ENCODE data around the gene DNASE1L1. TPM values are rescaled to one million over a fixed set of nuclear protein-coding genes. Genes with fewer than 3 reads are reported as not detected.

Gene DNASE1L1
- total and polyA plus RNA-seq, 5 donors from 2014 or later: 12.2 to 29.7 (median 19.9) TPM

- Mint-ChIP-seq H3K27ac (peak overlapping the region in 1 of 3 donors; percentile 15), H3K4me3 (peak overlapping the region in 2 of 4 donors; percentile 27 to 34)
- no peak for DNase-seq
Observed at GRCh38 chrX:154446430-154446829, 37.4 kb upstream of the DNASE1L1 start.

DNA sequence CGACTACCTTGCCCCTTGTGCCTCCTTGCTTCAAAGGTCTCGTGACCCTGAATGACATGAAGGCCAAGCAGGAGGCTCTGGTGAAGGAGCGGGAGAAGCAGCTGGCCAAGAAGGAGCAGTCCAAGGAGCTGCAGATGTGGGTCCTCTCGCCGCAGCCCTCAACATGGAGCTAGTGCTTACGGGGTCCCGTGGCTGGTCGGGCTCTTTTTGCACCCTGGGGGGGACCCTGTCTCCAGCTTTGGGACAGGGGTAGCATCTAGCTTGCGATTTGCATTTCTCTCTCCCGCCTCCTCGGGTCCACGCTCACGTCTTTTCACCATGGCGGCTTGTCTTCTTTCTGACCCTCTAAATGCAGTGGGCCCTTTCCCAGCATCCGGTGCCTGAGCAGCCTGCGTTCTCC, 36.7 kb upstream of the DNASE1L1 start:
- no peak overlapping the region for H3K27ac ChIP-seq (ENCODE audit: insufficient read depth, low read length, poor library complexity, severe bottlenecking)
- no peaks in the 10 kb centered on the region for H3K27me3 ChIP-seq (ENCODE audit: control insufficient read depth, insufficient read depth, low read length)
- H3K36me3 Mint-ChIP-seq: peaks cover 7% of the 10 kb centered on the region
- no peaks in the 10 kb centered on the region for H3K9me3 Mint-ChIP-seq
- H3K4me3 Mint-ChIP-seq: peak overlapping the region in 3 of 4 donors; percentile 34 to 51 (median 38)
- no peaks in the 10 kb centered on the region for H3K9me3 ChIP-seq (ENCODE audit: control insufficient read depth in 2 of 2, low read length in 2 of 2)
- H3K27me3 Mint-ChIP-seq: no peaks in the 10 kb centered on the region
- H3K4me3 ChIP-seq (ENCODE audit: low read depth, low read length): no peak overlapping the region
- peaks cover 0 to 35% (median 10%) of the 10 kb centered on the region in 4 donors for H3K4me1 Mint-ChIP-seq
- peak overlapping the region in 1 of 3 donors; percentile 15 for H3K27ac Mint-ChIP-seq
- peaks cover 16% of the 10 kb centered on the region for H3K36me3 ChIP-seq (ENCODE audit: control insufficient read depth, insufficient read depth, low read length)
- H3K4me1 ChIP-seq (ENCODE audit: control insufficient read depth, insufficient read depth, low read length, poor library complexity, severe bottlenecking): peaks cover 33% of the 10 kb centered on the region
- ATAC-seq (ENCODE audit: low read depth in 2 of 2) (no peak), DNase-seq (no peak)

More at GRCh38 chrX:154446430-154446829, 37.4 kb upstream of the DNASE1L1 start:
- Mint-ChIP-seq H3K9me3 (no peaks in the 10 kb centered on the region), H3K4me1 (peaks cover 0 to 29% (median 5%) of the 10 kb centered on the region in 4 donors), H3K27me3 (no peaks in the 10 kb centered on the region), H3K36me3 (peaks cover 7% of the 10 kb centered on the region)
- no peaks in the 10 kb centered on the region for H3K9me3 ChIP-seq (ENCODE audit: control insufficient read depth in 2 of 2, low read length in 2 of 2)
- peaks cover 16% of the 10 kb centered on the region for H3K36me3 ChIP-seq (ENCODE audit: control insufficient read depth, insufficient read depth, low read length)
- H3K4me3 ChIP-seq (ENCODE audit: low read depth, low read length): no peak overlapping the region
- ATAC-seq (ENCODE audit: low read depth in 2 of 2): no peak
- H3K4me1 ChIP-seq (ENCODE audit: control insufficient read depth, insufficient read depth, low read length, poor library complexity, severe bottlenecking): peaks cover 27% of the 10 kb centered on the region
- no peaks in the 10 kb centered on the region for H3K27me3 ChIP-seq (ENCODE audit: control insufficient read depth, insufficient read depth, low read length)
- no peak overlapping the region for H3K27ac ChIP-seq (ENCODE audit: insufficient read depth, low read length, poor library complexity, severe bottlenecking)

- ATAC-seq (ENCODE audit: low read depth in 2 of 2) (no peak), DNase-seq (no peak)
- Histone ChIP-seq H3K27me3 (ENCODE audit: control insufficient read depth, insufficient read depth, low read length) (no peaks in the 10 kb centered on the region), H3K27ac (ENCODE audit: insufficient read depth, low read length, poor library complexity, severe bottlenecking) (peak overlapping the region; percentile 73), H3K36me3 (ENCODE audit: control insufficient read depth, insufficient read depth, low read length) (peaks cover 18% of the 10 kb centered on the region), H3K4me1 (ENCODE audit: control insufficient read depth, insufficient read depth, low read length, poor library complexity, severe bottlenecking) (peaks cover 37% of the 10 kb centered on the region), H3K4me3 (ENCODE audit: low read depth, low read length) (no peak overlapping the region), H3K9me3 (ENCODE audit: control insufficient read depth in 2 of 2, low read length in 2 of 2) (no peaks in the 10 kb centered on the region)
- H3K27ac Mint-ChIP-seq: no peak overlapping the region
- H3K9me3 Mint-ChIP-seq: no peaks in the 10 kb centered on the region
- peaks cover 7% of the 10 kb centered on the region for H3K36me3 Mint-ChIP-seq
- no peaks in the 10 kb centered on the region for H3K27me3 Mint-ChIP-seq
- peaks cover 0 to 40% (median 10%) of the 10 kb centered on the region in 4 donors for H3K4me1 Mint-ChIP-seq
- peak overlapping the region in 3 of 4 donors; percentile 4 to 61 (median 60) for H3K4me3 Mint-ChIP-seq
Observed at GRCh38 chrX:154444755-154445246, 35.7 kb upstream of the DNASE1L1 start.

DNA sequence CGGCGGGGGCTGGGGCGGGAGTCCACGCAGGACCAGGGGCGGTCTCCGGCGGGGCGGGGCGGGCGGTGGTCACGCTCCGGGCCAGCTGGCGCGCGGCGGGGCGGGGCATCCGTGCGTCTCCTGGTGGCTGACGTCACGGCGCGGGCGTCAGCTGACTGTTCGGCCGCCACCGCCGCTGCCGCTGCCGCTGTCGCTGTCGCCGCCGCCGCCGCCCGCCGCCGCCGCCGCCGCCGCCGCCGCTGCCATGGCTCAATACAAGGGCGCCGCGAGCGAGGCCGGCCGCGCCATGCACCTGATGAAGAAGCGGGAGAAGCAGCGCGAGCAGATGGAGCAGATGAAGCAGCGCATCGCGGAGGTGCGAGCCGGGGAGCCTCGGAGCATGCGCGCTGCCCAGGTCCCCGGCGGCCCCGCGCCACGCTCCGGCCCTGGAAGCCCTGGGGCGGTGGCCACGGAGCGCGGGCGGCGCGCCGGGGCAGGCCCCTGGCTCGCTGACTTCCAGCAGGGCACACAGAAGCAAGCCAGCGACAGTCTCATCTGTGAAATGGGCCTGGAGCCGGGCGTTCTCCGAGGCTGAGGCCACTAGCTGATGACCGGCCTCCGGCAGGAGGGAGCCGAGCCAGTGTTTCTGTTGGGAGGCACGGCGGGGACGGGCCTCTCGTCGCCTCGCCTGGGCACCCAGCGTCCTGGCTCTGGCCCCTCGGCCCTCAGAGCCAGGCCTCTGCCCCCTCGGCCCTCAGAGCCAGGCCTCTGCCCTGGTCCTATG, 35.1 kb upstream of the DNASE1L1 start, which contains the start of gene FAM50A:
FAM50A (plus strand) TSS at position 150 of the 763 bp plus-strand sequence; CDS start at position 245, 95 bp downstream.
- Mint-ChIP-seq H3K9me3 (no peaks in the 10 kb centered on the region), H3K27me3 (no peaks in the 10 kb centered on the region), H3K4me3 (peak within 1 kb of the TSS; percentile 70 to 88 (median 74)), H3K27ac (peak within 1 kb of the TSS; percentile 65 to 93 (median 83)), H3K4me1 (peaks cover 0 to 40% (median 10%) of the 10 kb centered on the region in 4 donors), H3K36me3 (peaks cover 7% of the 10 kb centered on the region)
- peak within 1 kb of the TSS; percentile 73 for H3K27ac ChIP-seq (ENCODE audit: insufficient read depth, low read length, poor library complexity, severe bottlenecking)
- ATAC-seq (ENCODE audit: low read depth in 2 of 2) (peak; percentile 76 to 79), DNase-seq (peak; percentile 58 to 71 (median 70))
- H3K4me3 ChIP-seq (ENCODE audit: low read depth, low read length): no peak within 1 kb of the TSS
- peaks cover 20% of the 10 kb centered on the region for H3K36me3 ChIP-seq (ENCODE audit: control insufficient read depth, insufficient read depth, low read length)
- no peaks in the 10 kb centered on the region for H3K27me3 ChIP-seq (ENCODE audit: control insufficient read depth, insufficient read depth, low read length)
- peaks cover 38% of the 10 kb centered on the region for H3K4me1 ChIP-seq (ENCODE audit: control insufficient read depth, insufficient read depth, low read length, poor library complexity, severe bottlenecking)
- no peaks in the 10 kb centered on the region for H3K9me3 ChIP-seq (ENCODE audit: control insufficient read depth in 2 of 2, low read length in 2 of 2)

DNA sequence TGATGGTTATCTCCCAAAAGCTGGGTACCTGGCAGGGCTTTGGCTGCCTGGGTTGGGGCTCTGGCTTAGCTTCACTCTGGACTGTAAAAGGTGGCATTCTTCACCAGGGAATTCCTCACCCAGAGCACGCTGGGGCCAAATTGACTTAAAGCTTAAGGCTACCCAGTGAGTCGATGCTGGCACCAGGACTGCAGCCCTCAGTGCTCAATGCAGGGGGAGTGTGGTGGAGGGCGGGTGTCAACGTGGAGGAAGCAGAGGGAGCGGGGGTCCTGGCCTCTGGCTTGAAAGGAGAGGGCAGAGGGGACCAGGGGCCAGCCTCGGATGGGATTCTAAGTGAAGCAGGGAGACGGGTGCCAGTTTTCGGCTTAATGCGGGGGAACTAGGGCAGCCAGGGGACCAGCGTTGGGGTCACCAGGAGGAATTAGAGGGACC, 34.4 kb upstream of the DNASE1L1 start:
- DNase-seq: no peak
- Mint-ChIP-seq H3K9me3 (no peaks in the 10 kb centered on the region), H3K27me3 (no peaks in the 10 kb centered on the region), H3K27ac (peak overlapping the region; percentile 65 to 93 (median 83)), H3K4me1 (peaks cover 0 to 44% (median 10%) of the 10 kb centered on the region in 4 donors), H3K4me3 (peak overlapping the region; percentile 70 to 88 (median 73)), H3K36me3 (peaks cover 7% of the 10 kb centered on the region)
- no peaks in the 10 kb centered on the region for H3K27me3 ChIP-seq (ENCODE audit: control insufficient read depth, insufficient read depth, low read length)
- peaks cover 44% of the 10 kb centered on the region for H3K4me1 ChIP-seq (ENCODE audit: control insufficient read depth, insufficient read depth, low read length, poor library complexity, severe bottlenecking)
- peaks cover 14% of the 10 kb centered on the region for H3K36me3 ChIP-seq (ENCODE audit: control insufficient read depth, insufficient read depth, low read length)
- no peak overlapping the region for H3K4me3 ChIP-seq (ENCODE audit: low read depth, low read length)
- H3K9me3 ChIP-seq (ENCODE audit: control insufficient read depth in 2 of 2, low read length in 2 of 2): no peaks in the 10 kb centered on the region
- ATAC-seq (ENCODE audit: low read depth in 2 of 2): no peak
- H3K27ac ChIP-seq (ENCODE audit: insufficient read depth, low read length, poor library complexity, severe bottlenecking): peak overlapping the region; percentile 73

DNA sequence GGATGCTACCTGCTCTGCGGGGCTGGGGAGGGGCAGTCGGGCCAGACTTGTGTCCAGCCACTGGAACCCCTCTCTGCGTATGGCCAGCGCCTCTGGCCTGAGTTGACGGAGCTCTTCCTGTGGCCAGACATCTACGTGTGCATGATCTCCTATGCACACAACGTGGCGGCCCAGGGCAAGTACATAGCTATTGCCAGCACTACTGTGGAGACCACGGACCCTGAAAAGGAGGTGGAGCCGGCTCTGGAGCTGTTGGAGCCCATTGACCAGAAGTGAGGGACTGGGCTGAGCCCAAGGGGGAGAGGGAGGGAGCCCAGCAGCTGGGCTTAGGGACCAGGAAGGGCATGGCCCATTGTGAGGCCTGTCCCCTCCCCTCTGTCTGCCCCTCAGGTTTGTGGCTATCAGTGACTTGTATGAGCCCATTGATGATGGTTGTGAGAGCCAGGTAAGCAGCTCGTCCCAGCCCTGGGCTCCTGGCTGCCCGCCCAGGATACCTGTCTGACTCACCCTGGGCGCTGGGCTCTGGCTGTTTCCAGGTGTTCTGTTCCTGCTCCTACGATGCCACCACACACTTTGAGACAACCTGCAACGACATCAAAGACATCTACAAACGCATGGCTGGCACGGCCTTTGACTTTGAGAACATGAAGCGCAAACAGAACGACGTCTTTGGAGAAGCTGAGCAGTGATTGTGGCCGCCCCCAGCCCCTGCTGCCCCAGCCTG, 33.1 kb upstream of the DNASE1L1 start:
- H3K4me1 ChIP-seq (ENCODE audit: control insufficient read depth, insufficient read depth, low read length, poor library complexity, severe bottlenecking): peaks cover 55% of the 10 kb centered on the region
- ATAC-seq (ENCODE audit: low read depth in 2 of 2): no peak
- H3K4me1 Mint-ChIP-seq: peaks cover 0 to 46% (median 10%) of the 10 kb centered on the region in 4 donors

GRCh38 chrX:154441564-154441963, 32.5 kb upstream of the DNASE1L1 start:
- Histone ChIP-seq H3K4me3 (ENCODE audit: low read depth, low read length) (no peak overlapping the region), H3K27ac (ENCODE audit: insufficient read depth, low read length, poor library complexity, severe bottlenecking) (peak overlapping the region; percentile 47), H3K36me3 (ENCODE audit: control insufficient read depth, insufficient read depth, low read length) (peaks cover 12% of the 10 kb centered on the region), H3K9me3 (ENCODE audit: control insufficient read depth in 2 of 2, low read length in 2 of 2) (no peaks in the 10 kb centered on the region), H3K4me1 (ENCODE audit: control insufficient read depth, insufficient read depth, low read length, poor library complexity, severe bottlenecking) (peaks cover 55% of the 10 kb centered on the region), H3K27me3 (ENCODE audit: control insufficient read depth, insufficient read depth, low read length) (no peaks in the 10 kb centered on the region)
- Mint-ChIP-seq H3K36me3 (peaks cover 7% of the 10 kb centered on the region), H3K27ac (peak overlapping the region; percentile 52 to 75 (median 56)), H3K27me3 (no peaks in the 10 kb centered on the region), H3K4me3 (peak overlapping the region in 3 of 4 donors; percentile 69 to 81 (median 69)), H3K9me3 (peaks cover 0 to 2% (median 0%) of the 10 kb centered on the region in 7 donors), H3K4me1 (peaks cover 0 to 46% (median 10%) of the 10 kb centered on the region in 4 donors)
- peak in 1 of 3 donors; percentile 46 for DNase-seq
- no peak for ATAC-seq (ENCODE audit: low read depth in 2 of 2)

More for the DNA sequence above, 33.1 kb upstream of the DNASE1L1 start:
- peaks cover 7% of the 10 kb centered on the region for H3K36me3 Mint-ChIP-seq
- H3K27ac Mint-ChIP-seq: peak overlapping the region; percentile 52 to 75 (median 56)
- Histone ChIP-seq H3K27ac (ENCODE audit: insufficient read depth, low read length, poor library complexity, severe bottlenecking) (peak overlapping the region; percentile 73), H3K27me3 (ENCODE audit: control insufficient read depth, insufficient read depth, low read length) (no peaks in the 10 kb centered on the region), H3K4me3 (ENCODE audit: low read depth, low read length) (no peak overlapping the region), H3K9me3 (ENCODE audit: control insufficient read depth in 2 of 2, low read length in 2 of 2) (no peaks in the 10 kb centered on the region), H3K36me3 (ENCODE audit: control insufficient read depth, insufficient read depth, low read length) (peaks cover 12% of the 10 kb centered on the region)
- peak overlapping the region in 3 of 4 donors; percentile 69 to 81 (median 69) for H3K4me3 Mint-ChIP-seq
- no peak for DNase-seq
- H3K27me3 Mint-ChIP-seq: no peaks in the 10 kb centered on the region
- H3K9me3 Mint-ChIP-seq: peaks cover 0 to 2% (median 0%) of the 10 kb centered on the region in 7 donors
